ENCODE measurements around the gene ZMYND8.
"Not testable (repeated sequence)": the region's sequence is repeated elsewhere in the genome, so short reads cannot be mapped to it uniquely, and the experiment has no call there.

ZMYND8 gene

GRCh38 chr20:47309394-47309793, 47.1 kb downstream of the ZMYND8 start:
- no peak for DNase-seq

GRCh38 chr20:47307569-47307968, 48.9 kb downstream of the ZMYND8 start:
- not testable (repeated sequence) for DNase-seq

GRCh38 chr20:47306755-47307370, 49.6 kb downstream of the ZMYND8 start:
- DNase-seq, result no peak

- no peak for DNase-seq
Observed at GRCh38 chr20:47306095-47306494, 50.4 kb downstream of the ZMYND8 start.

GRCh38 chr20:47305667-47306066, 50.8 kb downstream of the ZMYND8 start:
- DNase-seq, result no peak

- peak; percentile 86 for DNase-seq
Observed at GRCh38 chr20:47304287-47304686, 52.2 kb downstream of the ZMYND8 start.

GRCh38 chr20:47303736-47304135, 52.8 kb downstream of the ZMYND8 start:
- no peak for DNase-seq

GRCh38 chr20:47300071-47300470, 56.4 kb downstream of the ZMYND8 start:
- no peak for DNase-seq

GRCh38 chr20:47298624-47299023, 57.9 kb downstream of the ZMYND8 start:
- no peak for DNase-seq

- no peak for DNase-seq
Observed at GRCh38 chr20:47297746-47298145, 58.8 kb downstream of the ZMYND8 start.

- no peak for DNase-seq
Observed at GRCh38 chr20:47296950-47297349, 59.5 kb downstream of the ZMYND8 start.

- DNase-seq, result peak; percentile 59
Observed at GRCh38 chr20:47295921-47296426, 60.5 kb downstream of the ZMYND8 start.

GRCh38 chr20:47295129-47295813, 61.2 kb downstream of the ZMYND8 start:
- no peak for DNase-seq

GRCh38 chr20:47293631-47294030, 62.9 kb downstream of the ZMYND8 start:
- no peak for DNase-seq

GRCh38 chr20:47292581-47292980, 63.9 kb downstream of the ZMYND8 start:
- DNase-seq, result no peak

GRCh38 chr20:47290666-47291430, 65.7 kb downstream of the ZMYND8 start:
- DNase-seq, result no peak

GRCh38 chr20:47290008-47290407, 66.5 kb downstream of the ZMYND8 start:
- no peak for DNase-seq

GRCh38 chr20:47289096-47289495, 67.4 kb downstream of the ZMYND8 start:
- no peak for DNase-seq

- DNase-seq, result not testable (repeated sequence)
Observed at GRCh38 chr20:47288530-47288929, 68.0 kb downstream of the ZMYND8 start.

GRCh38 chr20:47287609-47288144, 68.8 kb downstream of the ZMYND8 start:
- no peak for DNase-seq

GRCh38 chr20:47286681-47287080, 69.8 kb downstream of the ZMYND8 start:
- no peak for DNase-seq

GRCh38 chr20:47285189-47285588, 71.3 kb downstream of the ZMYND8 start:
- no peak for DNase-seq

GRCh38 chr20:47284373-47284772, 72.1 kb downstream of the ZMYND8 start:
- DNase-seq, result no peak

GRCh38 chr20:47283411-47283810, 73.1 kb downstream of the ZMYND8 start:
- DNase-seq, result no peak

Measured in NCI-H2029 (cell line).